Gastrocnemius medialis (tissue), 4 donors: Measurements from ENCODE around the gene HSBP1L1.

Experiments used
- POLR2A ChIP-seq, 2 donors: fragments of 450-650 bp; IDR thresholded peaks; one replicate each; pipeline ENCODE4 v1.6.1; 2017; ENCODE audit warnings: antibody characterized with exemption in 2 of 2, mild to moderate bottlenecking in 2 of 2, moderate library complexity in 2 of 2
- TF ChIP-seq, protein P1 (sequence below), 5 experiments: fragments of 450-650 bp in 3 of 5; fragments of 200-600 bp in 2 of 5; sonication (generic) in 2 of 5; IDR thresholded peaks in 4 of 5; conservative IDR thresholded peaks in 1 of 5; 1 replicate in 4 of 5; 2 replicates in 1 of 5; pipeline ENCODE4 v1.5.1; 2016 to 2019; ENCODE audit warnings: antibody characterized with exemption in 5 of 5, mild to moderate bottlenecking in 3 of 5, moderate library complexity in 3 of 5

DNA sequence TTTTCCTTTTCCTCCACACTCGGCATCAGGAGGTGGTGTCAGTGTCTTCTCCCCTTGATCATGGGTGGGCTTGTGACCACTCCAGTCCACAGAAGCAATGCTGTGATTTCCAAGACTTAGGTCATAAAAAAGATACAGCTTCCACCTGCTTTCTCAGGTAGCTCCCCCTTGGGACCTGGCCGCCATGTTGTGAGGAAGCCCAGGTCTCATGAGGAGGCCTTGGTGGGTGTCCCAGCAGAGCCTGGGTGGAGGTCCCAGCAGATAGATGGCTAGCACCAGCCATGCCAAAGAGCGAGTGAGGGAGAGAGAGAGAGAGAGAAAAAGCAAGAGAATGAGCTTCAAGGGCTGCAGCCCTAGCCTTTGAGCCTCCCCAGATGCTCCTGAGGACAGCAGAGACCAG, 28.9 kb upstream of the HSBP1L1 start:
- TF ChIP-seq POLR2A (IDR thresholded peaks at IDR 0.05): no peak
- TF ChIP-seq, protein P1, sequence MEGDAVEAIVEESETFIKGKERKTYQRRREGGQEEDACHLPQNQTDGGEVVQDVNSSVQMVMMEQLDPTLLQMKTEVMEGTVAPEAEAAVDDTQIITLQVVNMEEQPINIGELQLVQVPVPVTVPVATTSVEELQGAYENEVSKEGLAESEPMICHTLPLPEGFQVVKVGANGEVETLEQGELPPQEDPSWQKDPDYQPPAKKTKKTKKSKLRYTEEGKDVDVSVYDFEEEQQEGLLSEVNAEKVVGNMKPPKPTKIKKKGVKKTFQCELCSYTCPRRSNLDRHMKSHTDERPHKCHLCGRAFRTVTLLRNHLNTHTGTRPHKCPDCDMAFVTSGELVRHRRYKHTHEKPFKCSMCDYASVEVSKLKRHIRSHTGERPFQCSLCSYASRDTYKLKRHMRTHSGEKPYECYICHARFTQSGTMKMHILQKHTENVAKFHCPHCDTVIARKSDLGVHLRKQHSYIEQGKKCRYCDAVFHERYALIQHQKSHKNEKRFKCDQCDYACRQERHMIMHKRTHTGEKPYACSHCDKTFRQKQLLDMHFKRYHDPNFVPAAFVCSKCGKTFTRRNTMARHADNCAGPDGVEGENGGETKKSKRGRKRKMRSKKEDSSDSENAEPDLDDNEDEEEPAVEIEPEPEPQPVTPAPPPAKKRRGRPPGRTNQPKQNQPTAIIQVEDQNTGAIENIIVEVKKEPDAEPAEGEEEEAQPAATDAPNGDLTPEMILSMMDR (IDR thresholded peaks at IDR 0.05 in 4 of 5, conservative IDR thresholded peaks at IDR 0.05 in 1 of 5): no peak
